HCT116 (cell line): ENCODE measurements around the gene ABHD4.

ENCODE experiments used
- POLR2A ChIP-seq: IDR thresholded peaks from 2 replicates; pipeline ENCODE4 v1.7.0; 2011; ENCODE audit warnings: borderline replicate concordance; ENCODE audit not compliant: insufficient read depth, insufficient read length; ENCODE audit errors: extremely low read depth
- REST ChIP-seq: IDR thresholded peaks from 2 replicates; pipeline ENCODE4 v1.6.1; 2012; ENCODE audit warnings: low read depth
- SRF ChIP-seq: IDR thresholded peaks from 2 replicates; pipeline ENCODE4 v1.6.1; 2012; ENCODE audit warnings: low read depth
- TCF7L2 ChIP-seq: IDR thresholded peaks from 2 replicates; pipeline ENCODE4 v1.7.0; 2011; ENCODE audit warnings: borderline replicate concordance, inconsistent platforms; ENCODE audit not compliant: insufficient read depth, insufficient read length; ENCODE audit errors: extremely low read depth
- TF ChIP-seq, protein P1 (sequence below), 3 experiments: fragments of 200-600 bp in 1 of 3; sonication (generic) in 1 of 3; IDR thresholded peaks in 2 of 3; conservative IDR thresholded peaks in 1 of 3; 2 replicates each; pipeline ENCODE4 v1.5.1; 2012 to 2017; ENCODE audit warnings: low read depth in 2 of 3, low read length in 2 of 3, antibody characterized with exemption in 1 of 3, borderline replicate concordance in 1 of 3, control low read depth in 1 of 3, mild to moderate bottlenecking in 1 of 3, mixed read lengths in 1 of 3, mixed run types in 1 of 3, moderate library complexity in 1 of 3; ENCODE audit not compliant: insufficient read depth in 1 of 3
- TF ChIP-seq, protein P2 (sequence below): IDR thresholded peaks from 2 replicates; pipeline ENCODE4 v1.6.1; 2011; ENCODE audit warnings: mild to moderate bottlenecking, low read length, moderate library complexity; ENCODE audit not compliant: insufficient replicate concordance; ENCODE audit errors: extremely low read depth

GRCh38 chr14:22564463-22564862, 33.6 kb upstream of the ABHD4 start:
- TF ChIP-seq, protein P1, sequence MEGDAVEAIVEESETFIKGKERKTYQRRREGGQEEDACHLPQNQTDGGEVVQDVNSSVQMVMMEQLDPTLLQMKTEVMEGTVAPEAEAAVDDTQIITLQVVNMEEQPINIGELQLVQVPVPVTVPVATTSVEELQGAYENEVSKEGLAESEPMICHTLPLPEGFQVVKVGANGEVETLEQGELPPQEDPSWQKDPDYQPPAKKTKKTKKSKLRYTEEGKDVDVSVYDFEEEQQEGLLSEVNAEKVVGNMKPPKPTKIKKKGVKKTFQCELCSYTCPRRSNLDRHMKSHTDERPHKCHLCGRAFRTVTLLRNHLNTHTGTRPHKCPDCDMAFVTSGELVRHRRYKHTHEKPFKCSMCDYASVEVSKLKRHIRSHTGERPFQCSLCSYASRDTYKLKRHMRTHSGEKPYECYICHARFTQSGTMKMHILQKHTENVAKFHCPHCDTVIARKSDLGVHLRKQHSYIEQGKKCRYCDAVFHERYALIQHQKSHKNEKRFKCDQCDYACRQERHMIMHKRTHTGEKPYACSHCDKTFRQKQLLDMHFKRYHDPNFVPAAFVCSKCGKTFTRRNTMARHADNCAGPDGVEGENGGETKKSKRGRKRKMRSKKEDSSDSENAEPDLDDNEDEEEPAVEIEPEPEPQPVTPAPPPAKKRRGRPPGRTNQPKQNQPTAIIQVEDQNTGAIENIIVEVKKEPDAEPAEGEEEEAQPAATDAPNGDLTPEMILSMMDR (IDR thresholded peaks at IDR 0.05 in 2 of 3, conservative IDR thresholded peaks at IDR 0.05 in 1 of 3; ENCODE audit: borderline replicate concordance in 1 of 3, insufficient read depth in 1 of 3, low read depth in 2 of 3, low read length in 2 of 3), result no peak
- TF ChIP-seq, protein P2, sequence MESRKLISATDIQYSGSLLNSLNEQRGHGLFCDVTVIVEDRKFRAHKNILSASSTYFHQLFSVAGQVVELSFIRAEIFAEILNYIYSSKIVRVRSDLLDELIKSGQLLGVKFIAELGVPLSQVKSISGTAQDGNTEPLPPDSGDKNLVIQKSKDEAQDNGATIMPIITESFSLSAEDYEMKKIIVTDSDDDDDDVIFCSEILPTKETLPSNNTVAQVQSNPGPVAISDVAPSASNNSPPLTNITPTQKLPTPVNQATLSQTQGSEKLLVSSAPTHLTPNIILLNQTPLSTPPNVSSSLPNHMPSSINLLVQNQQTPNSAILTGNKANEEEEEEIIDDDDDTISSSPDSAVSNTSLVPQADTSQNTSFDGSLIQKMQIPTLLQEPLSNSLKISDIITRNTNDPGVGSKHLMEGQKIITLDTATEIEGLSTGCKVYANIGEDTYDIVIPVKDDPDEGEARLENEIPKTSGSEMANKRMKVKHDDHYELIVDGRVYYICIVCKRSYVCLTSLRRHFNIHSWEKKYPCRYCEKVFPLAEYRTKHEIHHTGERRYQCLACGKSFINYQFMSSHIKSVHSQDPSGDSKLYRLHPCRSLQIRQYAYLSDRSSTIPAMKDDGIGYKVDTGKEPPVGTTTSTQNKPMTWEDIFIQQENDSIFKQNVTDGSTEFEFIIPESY, result no peak
- TF ChIP-seq SRF, result no peak
- no peak for TF ChIP-seq TCF7L2
- no peak for TF ChIP-seq POLR2A
- TF ChIP-seq REST, result no peak
